ENCODE results near the gene MPV17L.
"Not testable (repeated sequence)": the region's sequence is repeated elsewhere in the genome, so short reads cannot be mapped to it uniquely, and the experiment has no call there.

Gene MPV17L

GRCh38 chr16:15415511-15415985 lies 20.0 kb downstream of the MPV17L start:
- DNase-seq, result no peak

DNA sequence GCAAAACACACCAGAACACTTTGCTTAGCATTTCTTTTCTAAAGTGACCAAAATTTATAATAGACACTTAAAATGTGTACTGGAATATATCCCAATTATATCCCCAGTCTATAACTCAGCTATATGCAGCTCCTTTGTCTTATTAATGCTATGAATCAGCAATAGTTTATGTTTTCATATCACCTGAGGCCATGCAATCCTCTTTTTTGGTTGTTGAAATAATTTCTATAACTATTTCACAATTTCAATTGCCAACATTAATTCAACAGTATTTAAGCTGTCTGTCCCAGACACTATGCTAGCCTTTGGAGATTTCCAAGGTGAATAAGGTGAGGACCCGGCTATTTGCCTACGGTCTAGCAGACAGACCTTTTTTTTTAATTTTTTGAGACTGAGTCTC lies 21.6 kb downstream of the MPV17L start:
- DNase-seq, result no peak

- no peak for DNase-seq
Observed at GRCh38 chr16:15418206-15418605, 22.7 kb downstream of the MPV17L start.

- not testable (repeated sequence) for DNase-seq
Observed at GRCh38 chr16:15421696-15422095, 26.1 kb downstream of the MPV17L start.

GRCh38 chr16:15422222-15422621 lies 26.7 kb downstream of the MPV17L start:
- DNase-seq, result no peak

DNA sequence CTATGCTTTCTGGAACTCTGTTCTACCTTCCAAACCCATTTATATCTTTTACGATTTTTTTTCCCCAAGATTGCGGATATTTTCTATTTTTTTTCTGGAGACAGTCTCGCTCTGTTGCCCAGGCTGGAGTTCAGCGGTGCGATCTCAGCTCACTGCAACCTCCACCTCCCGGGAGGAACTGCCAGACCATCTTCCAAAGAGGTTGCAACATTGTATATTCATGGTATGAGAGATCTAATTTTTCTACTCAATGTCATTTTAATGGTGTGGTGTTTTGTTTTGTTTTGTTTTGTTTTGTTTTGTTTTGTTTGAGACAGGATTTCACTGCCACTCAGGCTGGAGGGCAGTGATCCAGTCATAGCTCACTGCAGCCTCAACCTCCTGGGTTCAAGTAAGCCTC lies 30.3 kb downstream of the MPV17L start:
- no peak for DNase-seq

GRCh38 chr16:15426796-15427195 lies 31.2 kb downstream of the MPV17L start:
- DNase-seq, result no peak

DNA sequence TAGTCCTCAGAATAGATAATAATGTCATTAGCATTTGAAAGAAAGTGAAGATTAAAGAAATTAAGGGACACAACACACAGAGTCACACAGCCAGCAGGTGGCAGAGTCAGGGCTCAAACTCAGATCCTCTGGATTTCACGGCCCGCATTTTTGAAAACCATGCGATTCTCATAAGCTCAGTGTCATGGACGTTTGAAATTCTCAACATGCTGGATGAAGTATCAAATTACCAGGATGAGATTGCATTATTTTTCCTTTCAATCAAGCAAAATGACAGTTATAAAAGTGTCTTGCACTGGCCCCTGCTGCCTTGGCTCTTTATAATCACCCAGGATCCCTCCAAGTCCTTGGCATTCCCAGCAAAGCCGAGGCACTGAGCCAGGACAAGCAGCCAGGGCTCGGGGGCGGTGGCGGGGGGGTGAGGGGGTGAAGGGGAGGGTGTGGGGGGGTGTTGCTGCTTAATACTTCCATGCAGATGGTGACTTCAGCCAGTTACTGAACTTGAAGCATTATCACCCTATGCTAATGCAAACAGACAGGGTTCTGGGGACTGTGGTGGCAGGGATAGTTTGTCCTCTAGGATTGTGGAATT lies 32.2 kb downstream of the MPV17L start:
- DNase-seq, result peak; percentile 39

DNA sequence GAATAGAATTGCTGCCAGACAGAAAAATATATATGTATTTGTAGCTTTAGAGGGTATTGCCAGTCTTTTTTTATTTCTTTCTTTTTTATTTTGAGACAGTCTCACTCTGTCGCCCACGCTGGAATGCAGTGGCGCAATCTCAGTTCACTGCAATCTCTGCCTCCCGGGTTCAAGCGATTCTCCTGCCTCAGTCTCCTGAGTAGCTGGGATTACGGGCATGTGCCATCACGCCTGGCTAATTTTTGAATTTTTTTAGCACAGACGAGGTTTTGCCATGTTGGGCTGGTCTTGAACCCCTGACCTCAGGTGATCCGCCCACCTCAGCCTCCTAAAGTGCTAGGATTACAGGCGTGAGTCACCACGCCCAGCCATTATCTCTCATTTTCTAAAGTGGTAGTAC lies 35.3 kb downstream of the MPV17L start:
- DNase-seq, result not testable (repeated sequence)

- peak; percentile 50 for DNase-seq
Observed at GRCh38 chr16:15434079-15434424, 38.5 kb downstream of the MPV17L start.

DNA sequence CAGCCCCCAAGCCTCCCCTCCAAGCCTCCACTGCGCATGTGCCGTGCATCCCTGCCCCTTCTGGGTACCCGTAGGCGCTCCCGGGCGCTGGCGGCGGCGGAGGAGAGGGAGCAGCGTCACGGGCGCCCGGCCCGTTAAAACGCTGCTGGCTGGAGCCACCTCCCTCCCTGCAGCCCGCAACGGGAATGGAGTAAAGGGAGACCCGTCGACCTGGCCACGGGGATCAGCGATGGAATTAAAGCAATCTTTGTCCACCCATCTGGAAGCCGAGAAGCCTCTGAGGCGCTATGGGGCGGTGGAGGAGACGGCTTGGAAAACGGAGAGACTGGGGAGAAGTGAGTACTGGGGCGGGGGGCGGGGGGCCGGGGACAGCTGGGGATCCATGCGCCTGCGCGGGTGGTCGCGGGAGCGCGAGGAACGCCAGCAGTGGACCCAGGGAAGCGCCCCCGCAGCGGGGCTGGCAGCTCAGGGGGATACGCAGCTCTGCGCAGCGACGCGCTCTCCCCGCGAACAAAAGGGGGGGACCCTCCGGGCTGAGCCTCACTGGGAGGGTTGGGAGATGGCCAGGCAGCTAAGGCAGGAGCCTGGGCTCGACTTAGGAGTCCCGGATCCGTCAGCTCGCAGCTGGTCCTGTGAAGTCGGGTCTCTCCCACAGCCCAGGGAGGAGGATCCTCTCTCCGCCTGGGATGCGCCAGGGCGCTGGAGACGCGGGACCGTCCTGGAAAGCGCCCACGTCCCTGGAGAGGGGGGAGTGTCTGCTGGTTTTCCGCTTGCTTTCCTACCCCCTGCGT lies 39.1 kb downstream of the MPV17L start, which contains the start of gene BMERB1:
Gene BMERB1, plus strand, starts transcription at position 164 of the 791 bp plus-strand sequence. Its CDS starts 66 bp downstream, at position 230.
- DNase-seq, result peak; percentile 91

DNA sequence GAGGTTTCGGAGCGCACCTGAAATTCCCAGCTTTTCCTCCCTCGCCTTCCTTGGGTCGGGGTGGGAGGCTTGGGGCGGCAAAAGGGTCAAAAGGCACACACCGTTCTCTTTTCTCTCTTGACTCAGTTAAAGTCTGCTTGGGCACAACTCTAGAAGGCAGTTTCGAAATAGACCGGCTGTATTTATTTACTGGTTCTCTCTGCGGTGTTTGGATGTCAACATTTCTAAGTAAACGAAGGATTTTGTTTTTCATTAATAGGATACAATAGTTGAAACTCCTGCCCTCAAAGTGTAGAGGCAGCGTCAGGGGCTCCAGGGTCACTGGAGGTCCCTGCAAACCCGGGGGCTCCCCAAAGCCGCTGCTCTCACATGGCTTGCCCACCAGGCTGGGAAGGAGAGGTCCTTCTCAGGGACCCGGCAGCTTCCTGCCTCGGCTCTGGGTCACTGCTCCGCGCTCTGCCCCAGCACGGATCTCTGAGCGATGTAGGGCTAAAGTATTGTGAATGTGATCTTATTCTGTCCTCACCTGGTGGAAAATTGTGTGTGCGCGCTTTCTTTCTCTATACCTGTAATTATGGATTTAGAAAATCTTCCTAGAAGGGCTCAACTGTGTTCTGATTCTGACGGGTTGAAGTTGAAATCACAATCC lies 39.8 kb downstream of the MPV17L start:
- DNase-seq, result no peak

- no peak for DNase-seq
Observed at GRCh38 chr16:15439102-15439501, 43.5 kb downstream of the MPV17L start.

DNA sequence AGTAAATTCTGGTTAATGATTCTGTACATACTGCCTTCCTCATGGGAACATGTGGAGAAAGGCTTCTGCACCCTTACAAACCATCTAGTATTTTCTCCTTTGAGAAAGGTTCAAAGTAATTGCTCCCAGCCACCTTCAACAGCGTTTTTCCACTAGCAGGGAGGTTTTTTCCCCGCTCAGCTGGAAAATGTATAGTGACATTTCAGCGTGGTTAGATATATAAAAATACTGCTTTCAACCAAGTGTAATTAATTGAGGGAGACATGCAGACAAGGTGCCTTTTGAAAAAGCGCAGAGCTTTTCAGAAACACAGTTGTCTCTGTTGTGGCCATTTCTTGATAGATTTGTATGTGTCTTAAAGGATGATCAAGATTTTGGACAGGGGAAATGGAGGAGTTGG lies 44.0 kb downstream of the MPV17L start:
- DNase-seq, result no peak

DNA sequence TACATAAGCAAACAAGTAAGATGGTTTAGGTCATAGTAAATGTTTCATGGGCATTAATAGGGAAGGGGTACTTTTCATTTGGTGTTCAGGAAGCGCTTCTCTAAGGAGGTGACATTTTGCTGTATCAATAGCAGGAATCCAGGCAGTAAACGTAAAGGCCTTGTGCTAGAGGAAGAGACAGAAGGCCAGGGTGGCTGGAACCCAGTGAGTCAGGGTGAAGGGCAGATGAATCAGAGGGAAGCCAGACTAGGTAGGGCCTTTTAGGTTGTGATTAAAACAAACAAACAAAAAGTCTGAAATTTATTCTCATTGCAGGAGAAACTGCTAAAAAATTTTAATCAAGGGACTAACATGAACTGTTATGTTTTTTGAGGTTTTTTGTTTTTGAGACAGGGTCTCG lies 45.3 kb downstream of the MPV17L start:
- DNase-seq, result no peak

GRCh38 chr16:15442140-15442539 lies 46.6 kb downstream of the MPV17L start:
- DNase-seq, result not testable (repeated sequence)

GRCh38 chr16:15443753-15444152 lies 48.2 kb downstream of the MPV17L start:
- DNase-seq, result no peak

GRCh38 chr16:15444264-15444663 lies 48.7 kb downstream of the MPV17L start:
- no peak for DNase-seq

- no peak for DNase-seq
Observed at GRCh38 chr16:15445450-15445849, 49.9 kb downstream of the MPV17L start.

DNA sequence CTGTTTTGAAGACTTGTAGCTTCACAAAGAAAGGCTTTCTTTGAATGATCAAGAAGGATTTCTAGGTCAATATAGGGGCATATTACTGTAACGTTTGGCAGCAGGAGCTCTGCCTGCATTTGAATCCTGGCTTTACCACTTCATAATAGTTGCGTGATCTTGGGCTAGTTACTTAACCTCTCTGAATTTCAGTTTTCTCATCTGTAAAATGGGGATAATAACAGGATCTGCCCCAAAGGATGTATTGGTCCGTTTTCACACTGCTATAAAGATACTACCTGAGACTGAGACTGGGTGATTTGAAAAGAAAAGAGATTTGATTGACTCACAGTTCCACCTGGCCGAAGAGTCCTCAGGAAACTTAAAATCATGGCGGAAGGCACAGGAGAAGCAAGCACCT lies 51.3 kb downstream of the MPV17L start:
- DNase-seq, result no peak

DNA sequence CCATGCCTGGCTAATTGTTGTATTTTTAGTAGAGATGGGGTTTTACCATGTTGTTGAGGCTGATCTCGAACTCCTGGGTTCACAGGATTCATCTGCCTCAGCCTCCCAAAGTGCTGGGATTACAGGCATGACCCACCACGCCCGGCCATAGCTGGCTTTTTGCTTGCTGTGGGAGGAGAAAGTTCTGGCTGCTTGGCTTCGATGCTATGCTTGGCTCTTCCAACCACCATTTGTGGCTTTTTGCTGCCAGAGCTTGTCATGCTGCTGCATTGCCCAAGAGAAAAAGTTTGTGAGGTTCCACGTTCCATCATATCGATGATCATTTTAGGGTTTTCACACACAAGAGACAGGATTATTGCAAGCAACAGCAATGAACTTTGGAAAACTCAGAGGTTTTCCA lies 55.1 kb downstream of the MPV17L start:
- DNase-seq, result no peak

DNA sequence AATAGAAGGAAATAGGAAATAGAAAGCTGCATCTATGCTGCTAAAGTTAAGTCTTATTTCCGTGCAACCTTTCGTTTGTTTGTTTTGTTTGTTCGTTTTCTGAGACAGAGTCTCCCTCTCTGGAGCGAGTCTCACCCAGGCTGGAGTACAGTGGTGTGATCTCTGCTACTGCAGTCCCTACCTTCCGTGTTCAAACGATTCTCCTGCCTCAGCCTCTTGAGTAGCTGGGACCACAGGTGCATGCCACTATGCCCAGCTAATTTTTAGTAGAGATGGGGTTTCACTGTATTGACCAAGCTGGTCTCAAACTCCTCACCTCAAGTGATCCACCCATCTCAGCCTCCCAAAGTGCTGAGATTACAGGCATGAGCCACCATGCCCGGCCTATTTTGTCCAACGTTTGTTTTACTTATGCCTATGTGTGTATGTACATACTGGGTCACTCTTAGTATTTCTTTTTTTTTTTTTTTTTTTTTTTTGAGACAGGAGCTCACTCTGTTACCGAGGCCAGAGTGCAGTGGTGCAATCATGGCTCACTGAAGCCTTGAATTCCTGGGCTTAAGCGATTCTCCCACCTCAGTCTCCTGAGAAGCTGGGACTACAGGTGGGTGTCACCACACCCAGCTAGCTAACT lies 55.7 kb downstream of the MPV17L start:
- no peak for DNase-seq

DNA sequence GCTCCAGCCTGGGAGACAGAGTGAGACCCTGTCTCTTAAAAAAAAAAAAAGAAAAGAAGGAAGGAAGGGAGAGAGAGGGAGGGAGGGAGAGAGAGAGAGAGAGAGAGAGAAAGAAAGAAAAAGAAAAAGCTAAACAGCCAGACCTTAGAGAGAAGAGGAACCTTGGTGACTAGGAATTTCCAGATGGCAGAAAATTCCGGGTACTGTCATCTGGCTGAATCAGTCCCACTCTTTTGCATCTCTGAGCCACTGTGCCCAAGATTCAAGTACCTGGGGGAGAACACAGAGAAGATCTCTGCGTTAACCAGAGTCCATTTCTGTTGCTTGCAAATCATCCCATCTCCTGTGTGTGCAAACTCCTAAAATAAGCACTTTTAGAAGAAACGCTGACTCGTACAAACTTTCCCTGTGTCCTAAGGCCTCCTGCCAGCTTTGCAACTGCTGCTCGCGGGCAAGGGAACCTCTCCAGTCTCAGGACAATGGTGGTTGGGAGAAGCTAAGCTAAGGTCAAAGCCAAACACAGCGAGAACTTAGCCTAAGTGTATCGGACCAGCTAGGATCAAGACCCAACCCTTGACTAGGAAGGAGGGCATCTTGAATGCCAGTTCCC lies 56.8 kb downstream of the MPV17L start:
- no peak for DNase-seq
